ENCODE data around the gene MYO10. TPM values are rescaled to one million over a fixed set of nuclear protein-coding genes. Genes with fewer than 3 reads are reported as not detected.

MYO10 gene
- total RNA-seq, 1 donor from 2014 or later, result 25.3 TPM

- DNase-seq (ENCODE audit: low spot score in 2 of 2) (no peak), FAIRE-seq (no peak)
Observed at GRCh38 chr5:16792598-16793275, 143.4 kb downstream of the MYO10 start.

- DNase-seq (ENCODE audit: low spot score in 2 of 2) (no peak), FAIRE-seq (no peak)
Observed at GRCh38 chr5:16791904-16792597, 144.0 kb downstream of the MYO10 start.

- peak; percentile 68 for FAIRE-seq
- peak; percentile 57 to 62 for DNase-seq (ENCODE audit: low spot score in 2 of 2)
Observed at GRCh38 chr5:16791036-16791705, 144.9 kb downstream of the MYO10 start.

GRCh38 chr5:16788957-16789356, 147.1 kb downstream of the MYO10 start:
- FAIRE-seq (no peak), DNase-seq (ENCODE audit: low spot score in 2 of 2) (no peak)

GRCh38 chr5:16787278-16787677, 148.8 kb downstream of the MYO10 start:
- FAIRE-seq, result no peak

GRCh38 chr5:16784843-16785791, 151.0 kb downstream of the MYO10 start:
- FAIRE-seq (no peak), DNase-seq (ENCODE audit: low spot score in 2 of 2) (no peak)

More at GRCh38 chr5:16787278-16787677, 148.8 kb downstream of the MYO10 start:
- DNase-seq (ENCODE audit: low spot score in 2 of 2), result no peak

GRCh38 chr5:16784088-16784487, 152.0 kb downstream of the MYO10 start:
- DNase-seq (ENCODE audit: low spot score in 2 of 2) (no peak), FAIRE-seq (no peak)

- DNase-seq (ENCODE audit: low spot score in 2 of 2) (no peak), FAIRE-seq (no peak)
Observed at GRCh38 chr5:16781828-16782626, 154.1 kb downstream of the MYO10 start.

- DNase-seq (ENCODE audit: low spot score in 2 of 2) (no peak), FAIRE-seq (no peak)
Observed at GRCh38 chr5:16780325-16780724, 155.8 kb downstream of the MYO10 start.

GRCh38 chr5:16777432-16777831, 158.7 kb downstream of the MYO10 start:
- DNase-seq (ENCODE audit: low spot score in 2 of 2) (no peak), FAIRE-seq (no peak)

- FAIRE-seq (no peak), DNase-seq (ENCODE audit: low spot score in 2 of 2) (no peak)
Observed at GRCh38 chr5:16776611-16777251, 159.4 kb downstream of the MYO10 start.

- DNase-seq (ENCODE audit: low spot score in 2 of 2) (no peak), FAIRE-seq (no peak)
Observed at GRCh38 chr5:16774806-16775205, 161.3 kb downstream of the MYO10 start.

- FAIRE-seq (no peak), DNase-seq (ENCODE audit: low spot score in 2 of 2) (no peak)
Observed at GRCh38 chr5:16773991-16774390, 162.1 kb downstream of the MYO10 start.

- FAIRE-seq, result no peak
- DNase-seq (ENCODE audit: low spot score in 2 of 2), result no peak
Observed at GRCh38 chr5:16772556-16772955, 163.5 kb downstream of the MYO10 start.

GRCh38 chr5:16768184-16768583, 167.9 kb downstream of the MYO10 start:
- FAIRE-seq (no peak), DNase-seq (ENCODE audit: low spot score in 2 of 2) (no peak)

- FAIRE-seq (no peak), DNase-seq (ENCODE audit: low spot score in 2 of 2) (no peak)
Observed at GRCh38 chr5:16763211-16763610, 172.9 kb downstream of the MYO10 start.

GRCh38 chr5:16759147-16759773, 176.8 kb downstream of the MYO10 start:
- DNase-seq (ENCODE audit: low spot score in 2 of 2), result no peak

GRCh38 chr5:16757989-16758501, 178.0 kb downstream of the MYO10 start:
- DNase-seq (ENCODE audit: low spot score in 2 of 2) (no peak), FAIRE-seq (no peak)

More at GRCh38 chr5:16759147-16759773, 176.8 kb downstream of the MYO10 start:
- FAIRE-seq, result no peak

Measured in frontal cortex (tissue), 4 donors.